ENCODE results near the gene RAP1GAP2. TPM values are rescaled to one million over a fixed set of nuclear protein-coding genes. Genes with fewer than 3 reads are reported as not detected.

RAP1GAP2 gene
- 5.6 and 12.9 TPM in 2 replicates for total RNA-seq

DNA sequence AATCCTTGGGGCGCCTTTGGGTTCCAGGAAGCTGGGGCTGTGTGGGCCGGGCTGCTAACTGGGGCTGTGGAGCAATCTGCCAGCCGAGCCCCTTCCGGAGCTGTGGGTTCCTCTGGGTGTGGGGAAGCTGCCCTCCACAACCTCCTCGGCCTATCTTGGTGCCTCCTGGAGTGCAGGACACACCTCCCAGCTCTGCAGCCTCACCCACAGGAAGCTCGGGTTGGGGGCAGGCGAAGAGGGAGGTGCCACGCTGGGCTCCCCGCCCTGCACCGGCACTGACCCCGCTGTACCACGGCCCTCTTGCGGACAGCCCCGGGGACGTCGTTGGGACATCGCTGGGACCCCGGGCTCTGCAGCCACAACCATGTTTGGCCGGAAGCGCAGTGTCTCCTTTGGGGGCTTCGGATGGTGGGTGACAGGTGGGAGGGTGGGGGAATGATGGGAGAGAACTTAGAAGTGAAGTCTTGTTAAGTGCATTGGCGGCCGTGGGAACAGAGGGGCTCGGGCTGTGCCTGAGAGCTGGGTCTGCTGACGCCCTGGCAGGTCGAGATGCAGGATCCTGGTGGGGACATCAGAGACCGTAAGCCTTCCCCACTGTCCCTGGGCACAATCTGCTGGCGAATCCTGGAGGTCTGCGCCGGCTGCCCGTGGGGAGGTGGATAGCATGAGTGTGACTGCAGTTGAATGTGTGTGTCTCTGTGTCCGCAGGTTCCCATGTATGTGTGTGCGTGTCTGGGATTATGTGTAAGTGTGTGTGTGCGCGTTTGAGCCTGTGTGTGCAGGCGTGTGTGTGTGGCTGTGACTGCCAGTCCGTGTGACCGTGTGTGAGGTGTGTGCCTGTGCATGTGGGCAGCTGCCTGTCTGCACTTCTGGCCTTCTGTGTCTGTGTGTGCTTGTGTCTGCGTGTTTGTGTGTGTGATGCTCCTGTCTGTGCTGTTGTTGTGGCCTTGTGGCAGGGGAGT, at the start of gene RAP1GAP2:
RAP1GAP2 (plus strand) TSS at position 275 of the 962 bp plus-strand sequence; CDS start at position 365, 90 bp downstream.

DNA sequence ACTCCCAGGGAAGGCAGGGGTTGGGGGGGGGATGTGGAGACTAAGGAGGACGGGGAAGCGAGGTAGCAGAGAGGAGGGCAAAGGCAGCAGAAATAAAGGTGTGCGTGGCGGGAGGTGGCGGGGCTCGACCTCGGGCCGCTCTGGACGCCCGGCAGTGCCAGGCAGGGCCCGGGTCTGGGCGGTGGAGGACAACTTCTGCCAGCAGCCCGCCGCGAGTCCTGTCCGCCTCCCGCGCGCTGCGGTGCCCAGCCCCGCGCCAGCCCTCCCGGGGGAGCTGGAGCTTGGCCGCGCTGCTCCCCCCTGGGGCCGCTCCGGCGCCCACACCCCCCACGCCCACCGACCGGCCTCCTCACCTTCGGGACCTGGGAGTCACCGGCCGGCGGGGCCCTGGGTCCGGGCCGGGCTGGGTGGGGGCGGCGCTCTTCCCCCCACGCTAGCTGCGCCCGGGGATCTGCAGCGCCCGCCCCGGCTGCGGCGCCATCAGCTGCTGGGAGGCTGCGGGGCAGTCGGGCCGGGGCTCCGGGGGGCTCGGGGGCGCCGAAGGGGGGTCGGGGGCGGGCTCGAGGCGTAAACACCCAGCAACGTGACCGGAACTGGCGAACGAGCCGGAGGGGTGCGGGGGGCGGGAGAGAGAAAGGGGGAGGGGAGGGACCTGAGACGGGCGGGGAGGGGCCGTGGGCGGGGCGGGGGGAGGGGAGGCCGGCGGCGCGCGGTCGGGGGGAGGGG, 47.0 kb upstream of the RAP1GAP2 start, which contains the start of gene CCDC92B:
CCDC92B (minus strand) TSS at position 595 of the 726 bp plus-strand sequence. CDS start 14,507 bp downstream, outside the sequence.

DNA sequence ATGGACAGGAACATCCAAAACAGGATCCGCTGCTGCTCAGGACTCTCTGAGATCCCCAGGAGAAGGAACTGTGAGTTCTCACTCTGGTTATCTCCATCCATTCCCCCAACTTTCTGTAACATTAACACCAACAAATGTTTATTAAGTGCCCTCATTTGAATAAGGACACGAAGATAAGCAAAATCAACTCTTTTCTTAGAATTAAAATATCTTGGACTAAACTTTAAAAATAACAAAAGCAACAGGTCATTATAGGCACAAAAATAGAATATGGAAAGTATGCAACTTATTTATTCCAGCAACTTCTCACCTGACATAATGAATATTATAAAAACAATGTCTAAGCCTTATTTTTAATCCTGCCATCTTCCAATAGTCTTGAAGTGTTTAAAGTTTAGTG, 267.3 kb downstream of the RAP1GAP2 start, which contains the start of gene OR1D5:
OR1D5 (minus strand) TSS at position 101 of the 400 bp plus-strand sequence; CDS start at position 101, 0 bp downstream.

Small RNAs within 50 kb of the gene (small RNA-seq; reads per million reads assigned to genes)
- gene MIR1253 (not detected), gene hsa-mir-1253 (not detected)

Other genes starting within 250 kb of the RAP1GAP2 start
- gene PAFAH1B1, start 202.8 kb upstream of the RAP1GAP2 start, total RNA-seq = 140 and 166 TPM in 2 replicates
- gene CLUH, start 84.7 kb upstream of the RAP1GAP2 start, total RNA-seq = 25.9 and 30.8 TPM in 2 replicates
- under 0.01 TPM in 1 of 2 replicates, not detected in the other for gene CCDC92B, start 46.8 kb upstream of the RAP1GAP2 start, total RNA-seq